ACC112 (cell line): ENCODE measurements around the gene TBC1D1.
A peak's percentile ranks its signal among the peaks of the same experiment; 100 is the strongest.

Experiments used
- H2AFZ ChIP-seq: fragments of 200-600 bp; sonication (generic); one replicate; pipeline ENCODE4 v1.6.0; 2017; ENCODE audit warnings: antibody characterized with exemption, low read length; ENCODE audit not compliant: unreplicated experiment
- H3K27ac ChIP-seq: fragments of 200-600 bp; sonication (generic); 2 replicates; pipeline ENCODE4 v1.5.1; 2014; ENCODE audit warnings: low read depth, mild to moderate bottlenecking, antibody characterized with exemption, low read length, moderate library complexity
- H3K27me3 ChIP-seq: fragments of 200-600 bp; sonication (generic); 2 replicates; pipeline ENCODE4 v1.6.1; 2014; ENCODE audit warnings: mild to moderate bottlenecking, antibody characterized with exemption, low read length, moderate library complexity, mixed read lengths; ENCODE audit not compliant: insufficient read depth
- H3K36me3 ChIP-seq: fragments of 200-600 bp; sonication (generic); 2 replicates; pipeline ENCODE4 v1.6.1; 2016; ENCODE audit warnings: mild to moderate bottlenecking, antibody characterized with exemption, low read length, moderate library complexity, mixed read lengths; ENCODE audit not compliant: insufficient read depth
- H3K4me1 ChIP-seq: fragments of 200-600 bp; sonication (generic); one replicate; pipeline ENCODE4 v1.6.1; 2016; ENCODE audit warnings: low read length, mixed read lengths; ENCODE audit not compliant: insufficient read depth, unreplicated experiment, control insufficient read depth
- H3K4me3 ChIP-seq: fragments of 200-600 bp; sonication (generic); 2 replicates; pipeline ENCODE4 v1.5.1; 2014; ENCODE audit warnings: mild to moderate bottlenecking, low read depth, low read length
- H3K79me2 ChIP-seq: fragments of 200-600 bp; sonication (generic); one replicate; pipeline ENCODE4 v1.6.0; 2016; ENCODE audit warnings: low read length; ENCODE audit not compliant: control insufficient read depth, unreplicated experiment, insufficient read depth

The TBC1D1 gene

DNA sequence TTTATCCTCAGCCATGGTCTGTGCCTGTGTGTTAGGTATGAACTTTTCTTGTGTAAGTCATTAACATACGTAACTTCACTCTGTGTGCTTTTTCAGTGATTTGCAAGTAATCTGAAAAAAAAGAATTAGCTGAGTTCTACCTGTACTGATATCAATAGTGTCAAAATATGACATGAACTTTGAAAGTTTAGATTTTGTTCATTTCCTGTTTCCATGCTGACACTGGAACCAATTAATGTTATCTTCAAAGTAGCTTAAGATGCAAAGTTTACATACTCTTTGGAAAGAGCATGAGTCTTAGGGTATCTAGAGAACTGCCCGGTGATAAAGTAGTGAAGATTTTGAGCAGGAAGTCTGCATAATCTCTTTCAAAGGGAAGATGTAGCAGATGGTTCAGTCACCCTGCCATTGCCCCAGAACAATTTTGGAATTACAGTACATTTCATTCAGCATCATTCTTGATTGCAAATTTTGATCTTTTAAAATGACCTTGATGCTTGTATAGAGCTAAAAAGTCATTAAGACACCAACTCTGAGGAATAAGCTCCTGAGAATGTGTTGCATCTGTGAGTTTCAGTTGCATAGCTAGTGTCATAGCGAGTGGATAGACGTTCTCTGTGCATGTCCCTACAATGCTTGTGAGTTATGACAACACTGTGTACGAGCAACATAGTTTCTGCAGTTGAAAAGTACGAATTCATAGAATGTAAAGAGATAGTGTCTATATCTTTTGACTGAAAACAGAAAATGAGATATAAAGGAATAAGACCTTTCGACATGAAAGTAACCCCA is 199.8 kb downstream of the TBC1D1 start:
- Histone ChIP-seq H3K36me3 (0 out of 2 replicates have a peak, but pooled peaks cover 1% of the 10 kb centered on the region), H3K27ac (no peak overlapping the region), H3K4me1 (no peaks in the 10 kb centered on the region), H3K4me3 (no peak overlapping the region), H2AFZ (no peak overlapping the region), H3K27me3 (no peaks in the 10 kb centered on the region), H3K79me2 (no peaks in the 10 kb centered on the region)

DNA sequence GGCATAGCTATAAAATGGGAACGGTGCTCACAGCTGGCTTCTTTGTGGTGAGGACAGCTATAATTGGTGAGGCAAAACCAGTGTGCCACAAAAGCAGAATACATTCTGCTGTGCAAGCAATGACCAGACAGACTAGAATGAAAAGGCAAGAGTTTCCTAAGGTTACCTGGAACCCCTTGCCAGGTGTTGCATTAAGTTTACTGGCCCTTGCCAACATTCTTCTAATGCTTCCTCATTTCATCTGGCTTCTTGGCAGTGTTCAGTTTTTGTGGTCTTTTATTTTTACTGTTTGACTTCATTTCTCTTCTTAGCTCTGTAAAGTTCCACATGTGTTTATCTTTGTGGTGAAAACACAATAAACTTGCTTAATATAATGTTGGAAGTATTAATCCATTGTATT is 200.8 kb downstream of the TBC1D1 start:
- Histone ChIP-seq H3K36me3 (0 out of 2 replicates have a peak, but pooled peaks cover 4% of the 10 kb centered on the region), H3K27me3 (no peaks in the 10 kb centered on the region), H3K4me3 (no peak overlapping the region), H3K79me2 (no peaks in the 10 kb centered on the region), H3K4me1 (no peaks in the 10 kb centered on the region), H3K27ac (no peak overlapping the region), H2AFZ (no peak overlapping the region)

GRCh38 chr4:38092701-38093100 is 201.8 kb downstream of the TBC1D1 start:
- Histone ChIP-seq H3K4me1 (no peaks in the 10 kb centered on the region), H3K27me3 (no peaks in the 10 kb centered on the region), H2AFZ (no peak overlapping the region), H3K4me3 (no peak overlapping the region), H3K27ac (no peak overlapping the region), H3K36me3 (0 out of 2 replicates have a peak, but pooled peaks cover 4% of the 10 kb centered on the region), H3K79me2 (no peaks in the 10 kb centered on the region)

DNA sequence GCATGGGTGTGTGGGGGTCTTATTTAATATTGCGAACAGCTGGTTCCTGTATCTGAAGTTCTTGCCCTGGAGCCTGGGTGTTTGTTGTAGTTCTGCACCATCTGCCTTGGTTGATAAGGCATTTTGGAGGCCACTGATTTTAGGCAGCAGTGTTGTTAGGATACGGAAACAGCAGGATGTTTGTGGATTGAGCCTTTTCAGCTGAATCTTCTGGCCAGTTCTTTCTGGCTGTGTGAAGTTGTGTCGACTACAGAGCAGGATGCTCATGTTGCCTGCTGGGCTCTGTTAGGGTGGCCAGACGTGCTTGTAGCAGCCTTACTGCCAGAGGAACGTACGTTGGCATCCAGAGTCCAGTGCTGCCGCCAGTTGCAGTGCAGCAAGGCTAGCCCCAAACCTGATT is 203.5 kb downstream of the TBC1D1 start:
- H3K4me3 ChIP-seq, result no peak overlapping the region
- H3K36me3 ChIP-seq, result 0 out of 2 replicates have a peak, but pooled peaks cover 4% of the 10 kb centered on the region
- H3K27me3 ChIP-seq, result no peaks in the 10 kb centered on the region
- H3K4me1 ChIP-seq, result peaks cover 13% of the 10 kb centered on the region
- no peak overlapping the region for H3K27ac ChIP-seq
- H3K79me2 ChIP-seq, result no peaks in the 10 kb centered on the region
- H2AFZ ChIP-seq, result no peak overlapping the region

- Histone ChIP-seq H3K4me1 (peaks cover 25% of the 10 kb centered on the region), H3K36me3 (0 out of 2 replicates have a peak, but pooled peaks cover 4% of the 10 kb centered on the region), H3K27me3 (no peaks in the 10 kb centered on the region)
These were observed 204.8 kb downstream of the TBC1D1 start for GRCh38 chr4:38095691-38096090.

GRCh38 chr4:38097818-38098217 is 206.9 kb downstream of the TBC1D1 start:
- Histone ChIP-seq H3K4me3 (no peak overlapping the region), H3K79me2 (no peaks in the 10 kb centered on the region), H3K27me3 (no peaks in the 10 kb centered on the region), H2AFZ (no peak overlapping the region), H3K4me1 (peaks cover 33% of the 10 kb centered on the region), H3K36me3 (0 out of 2 replicates have a peak, but pooled peaks cover 4% of the 10 kb centered on the region), H3K27ac (peak overlapping the region; percentile 97; the same call in 1 of the 2 replicates)

More at GRCh38 chr4:38095691-38096090, 204.8 kb downstream of the TBC1D1 start:
- Histone ChIP-seq H3K79me2 (no peaks in the 10 kb centered on the region), H3K27ac (no peak overlapping the region), H3K4me3 (no peak overlapping the region), H2AFZ (no peak overlapping the region)

DNA sequence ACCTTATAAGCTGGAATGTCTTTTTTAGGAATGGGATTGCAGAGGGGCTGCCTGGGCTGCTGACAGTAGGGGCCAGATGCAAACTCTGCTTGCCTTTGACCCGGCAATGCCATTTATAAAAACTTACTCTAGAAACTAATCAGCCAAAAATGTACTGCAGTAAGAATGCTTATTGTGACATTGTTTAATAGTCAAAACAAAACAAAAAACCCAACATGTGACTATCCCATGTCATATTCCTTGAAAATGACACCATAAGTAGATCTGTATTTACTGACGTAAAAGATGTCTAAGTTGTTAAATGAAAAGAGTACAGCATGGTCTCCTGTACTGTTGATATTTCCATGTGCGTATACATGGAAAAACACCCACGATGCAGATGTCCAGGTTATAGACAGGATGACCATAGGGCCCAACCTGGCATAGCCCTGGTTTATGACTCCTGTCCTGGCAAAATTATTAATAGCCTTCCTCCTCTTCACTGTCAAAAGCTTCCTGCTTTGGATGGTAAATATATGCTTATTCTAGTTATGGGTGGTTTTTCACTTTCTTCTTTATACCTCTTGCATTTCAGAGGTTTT is 208.2 kb downstream of the TBC1D1 start:
- Histone ChIP-seq H3K27ac (peak overlapping the region; percentile 97), H3K79me2 (no peaks in the 10 kb centered on the region), H3K36me3 (0 out of 2 replicates have a peak, but pooled peaks cover 4% of the 10 kb centered on the region), H2AFZ (no peak overlapping the region), H3K4me3 (no peak overlapping the region), H3K27me3 (no peaks in the 10 kb centered on the region), H3K4me1 (peaks cover 33% of the 10 kb centered on the region)

- H3K4me1 ChIP-seq, result peaks cover 33% of the 10 kb centered on the region
- no peaks in the 10 kb centered on the region for H3K27me3 ChIP-seq
- no peak overlapping the region for H3K4me3 ChIP-seq
- 0 out of 2 replicates have a peak, but pooled peaks cover 4% of the 10 kb centered on the region for H3K36me3 ChIP-seq
- H2AFZ ChIP-seq, result no peak overlapping the region
- H3K79me2 ChIP-seq, result no peaks in the 10 kb centered on the region
- H3K27ac ChIP-seq, result peak overlapping the region; percentile 97
These were observed 209.1 kb downstream of the TBC1D1 start for GRCh38 chr4:38099908-38100407.

DNA sequence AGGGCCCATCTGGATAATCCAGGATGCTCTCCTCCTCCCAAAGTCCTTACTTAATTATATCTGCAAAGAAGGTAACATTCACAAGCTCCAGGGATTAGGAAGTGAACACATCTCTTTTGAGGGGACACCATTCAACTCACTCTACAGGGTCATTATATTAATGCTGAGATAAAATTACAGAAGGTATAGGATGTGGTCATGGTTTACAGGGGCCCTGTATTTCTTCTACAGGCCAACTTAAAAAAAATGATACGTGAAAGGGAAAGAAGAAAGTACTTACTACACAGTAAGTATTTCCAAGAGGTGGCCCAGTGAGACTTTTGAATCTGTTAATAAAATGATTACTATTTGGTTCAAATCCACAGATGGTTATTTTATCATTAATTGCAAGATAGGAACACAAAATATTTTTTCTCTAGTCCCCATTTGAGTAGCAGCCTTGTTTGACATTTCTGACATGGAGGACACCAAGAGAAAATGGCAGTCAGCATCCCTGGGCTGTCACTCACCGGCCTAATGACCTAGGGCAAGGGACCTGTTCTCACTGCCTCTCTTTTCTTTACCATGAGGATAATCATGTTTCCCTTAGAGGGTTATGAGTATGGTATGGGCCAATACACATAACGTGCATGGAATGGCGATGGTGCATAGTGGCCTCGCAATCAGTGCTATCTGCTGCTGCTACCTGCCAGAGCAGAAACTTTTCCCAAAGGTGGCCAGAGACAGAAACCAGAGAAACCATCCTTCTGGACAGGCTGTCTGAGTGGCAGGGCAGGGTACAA is 209.8 kb downstream of the TBC1D1 start:
- Histone ChIP-seq H3K4me1 (peaks cover 33% of the 10 kb centered on the region), H3K27me3 (no peaks in the 10 kb centered on the region), H3K79me2 (no peaks in the 10 kb centered on the region), H3K36me3 (0 out of 2 replicates have a peak, but pooled peaks cover 2% of the 10 kb centered on the region), H2AFZ (no peak overlapping the region), H3K27ac (peak overlapping the region; percentile 97), H3K4me3 (no peak overlapping the region)

GRCh38 chr4:38101563-38101962 is 210.7 kb downstream of the TBC1D1 start:
- Histone ChIP-seq H3K27me3 (no peaks in the 10 kb centered on the region), H2AFZ (no peak overlapping the region), H3K4me1 (peaks cover 40% of the 10 kb centered on the region), H3K27ac (peak overlapping the region; percentile 97; the same call in 1 of the 2 replicates), H3K79me2 (no peaks in the 10 kb centered on the region), H3K36me3 (no peaks in the 10 kb centered on the region), H3K4me3 (no peak overlapping the region)
